NCI-H510A treated with DMSO at 0.1 percent for 48 hours (cell line): ENCODE data around the gene LPCAT1.

Experiments
- DNase-seq: peaks from one replicate; lab custom pipeline; 2025; lab: John Stamatoyannopoulos, UW

LPCAT1 gene

DNA sequence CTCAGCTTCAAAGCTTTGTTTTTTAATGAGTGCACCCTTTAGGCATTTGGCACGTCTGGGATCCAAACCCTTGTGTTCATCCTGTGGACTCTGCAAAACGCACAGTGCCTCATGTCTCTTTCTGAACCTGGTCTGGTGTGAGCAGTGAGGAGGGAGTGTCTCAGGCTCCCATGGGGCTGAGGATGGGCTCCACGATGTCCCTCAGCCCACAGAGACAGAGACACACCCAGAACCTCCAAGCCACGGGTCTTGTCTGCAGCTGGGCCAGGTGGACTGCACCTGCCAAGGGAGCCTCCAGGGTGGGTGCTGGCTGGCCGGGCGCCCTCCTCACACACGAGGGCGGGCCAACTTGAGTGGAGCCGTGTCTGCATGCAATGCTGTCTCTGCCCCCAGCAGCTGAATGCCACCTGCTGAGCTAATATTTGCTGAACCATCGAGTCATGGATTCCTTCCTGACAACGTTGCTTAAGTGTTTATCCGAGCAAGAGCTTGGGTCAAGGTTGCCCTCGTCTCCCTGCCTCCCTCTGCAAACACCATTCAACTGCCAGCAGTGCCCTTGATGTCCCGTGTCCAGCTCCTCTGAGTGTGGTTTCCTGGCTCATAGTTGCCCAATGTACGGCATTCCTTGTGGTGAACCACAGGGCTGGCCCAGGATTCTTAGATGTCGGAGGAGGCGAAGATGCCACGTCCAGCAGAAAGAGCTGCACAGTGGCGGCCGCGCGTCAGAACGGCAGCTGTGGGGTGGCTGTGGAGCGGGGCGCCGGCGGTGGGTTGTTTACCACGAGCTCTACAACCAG, 31.4 kb upstream of the LPCAT1 start:
- peak; percentile 95 for DNase-seq

DNA sequence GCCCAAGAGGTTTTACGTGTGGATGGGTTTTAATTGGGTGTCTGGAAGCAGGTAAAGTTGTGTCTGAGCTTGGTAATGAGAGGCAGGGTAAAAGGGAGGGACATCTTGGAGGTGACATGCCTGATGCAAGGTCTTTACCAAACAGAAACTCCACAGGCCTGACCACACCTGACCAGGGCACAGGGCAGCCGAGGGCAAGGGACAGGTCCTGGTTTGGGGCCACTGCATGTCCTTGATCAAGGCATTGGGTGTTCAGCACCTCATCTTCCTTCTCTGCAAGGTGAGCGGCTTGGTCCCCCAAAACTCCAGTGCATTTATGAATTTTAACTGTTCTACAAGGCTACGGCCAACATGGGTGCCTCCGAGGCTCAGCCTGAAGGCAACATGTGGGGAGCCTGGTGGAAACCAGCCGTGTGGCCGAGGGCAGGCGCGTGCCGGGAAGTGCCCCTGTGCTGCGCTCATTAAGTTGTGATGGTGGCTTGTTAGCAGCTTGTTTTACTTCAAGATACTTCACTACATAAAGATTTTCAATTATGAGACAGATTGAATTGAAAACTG, 30.7 kb upstream of the LPCAT1 start:
- DNase-seq = no peak

DNA sequence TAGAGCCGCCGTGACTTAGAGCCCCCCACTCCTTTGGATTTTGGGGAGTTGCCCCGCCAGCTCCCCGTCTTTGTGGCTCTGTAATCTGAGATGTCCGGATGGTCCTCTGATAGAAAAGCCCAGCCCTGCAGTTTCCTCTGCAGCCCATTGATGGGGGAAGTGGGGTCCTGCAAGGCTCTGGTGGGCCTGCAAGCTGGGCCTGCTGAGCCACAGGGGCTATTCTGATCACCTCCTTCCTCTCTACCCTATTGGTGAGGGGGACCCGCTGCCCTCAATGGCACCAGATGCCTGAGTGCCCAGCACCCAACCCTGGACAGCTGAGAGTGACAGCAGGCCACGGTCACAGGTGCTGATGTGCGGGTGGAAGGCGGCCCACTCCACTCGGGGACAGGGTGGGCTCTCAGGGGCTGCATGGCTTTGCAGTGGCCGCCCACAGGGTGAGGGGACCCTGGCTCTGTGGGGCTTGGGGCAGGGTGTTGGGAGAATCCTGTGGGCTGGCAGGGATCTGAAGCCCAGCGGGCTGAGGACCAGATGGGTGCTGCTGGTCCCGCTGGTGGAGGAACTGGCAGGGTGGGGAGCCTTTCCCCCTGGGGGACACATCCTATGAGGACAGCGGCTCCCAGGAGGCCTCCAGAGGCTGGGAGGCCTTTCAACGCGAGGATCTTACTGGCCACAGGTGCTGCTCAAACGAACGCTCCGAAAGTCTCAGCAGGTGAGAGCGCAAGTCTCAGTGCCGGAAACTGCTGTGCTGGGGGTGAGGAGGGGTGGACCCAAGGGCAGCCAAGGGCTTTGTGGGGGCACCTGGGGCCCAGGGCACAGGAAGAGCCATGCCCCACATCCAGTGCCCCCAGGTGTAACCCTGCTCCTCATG, 30.0 kb upstream of the LPCAT1 start:
- peak; percentile 34 for DNase-seq

GRCh38 chr5:1552521-1553255, 28.9 kb upstream of the LPCAT1 start:
- DNase-seq = peak; percentile 73

- DNase-seq = no peak
These were observed 27.9 kb upstream of the LPCAT1 start for GRCh38 chr5:1551426-1552301.

DNA sequence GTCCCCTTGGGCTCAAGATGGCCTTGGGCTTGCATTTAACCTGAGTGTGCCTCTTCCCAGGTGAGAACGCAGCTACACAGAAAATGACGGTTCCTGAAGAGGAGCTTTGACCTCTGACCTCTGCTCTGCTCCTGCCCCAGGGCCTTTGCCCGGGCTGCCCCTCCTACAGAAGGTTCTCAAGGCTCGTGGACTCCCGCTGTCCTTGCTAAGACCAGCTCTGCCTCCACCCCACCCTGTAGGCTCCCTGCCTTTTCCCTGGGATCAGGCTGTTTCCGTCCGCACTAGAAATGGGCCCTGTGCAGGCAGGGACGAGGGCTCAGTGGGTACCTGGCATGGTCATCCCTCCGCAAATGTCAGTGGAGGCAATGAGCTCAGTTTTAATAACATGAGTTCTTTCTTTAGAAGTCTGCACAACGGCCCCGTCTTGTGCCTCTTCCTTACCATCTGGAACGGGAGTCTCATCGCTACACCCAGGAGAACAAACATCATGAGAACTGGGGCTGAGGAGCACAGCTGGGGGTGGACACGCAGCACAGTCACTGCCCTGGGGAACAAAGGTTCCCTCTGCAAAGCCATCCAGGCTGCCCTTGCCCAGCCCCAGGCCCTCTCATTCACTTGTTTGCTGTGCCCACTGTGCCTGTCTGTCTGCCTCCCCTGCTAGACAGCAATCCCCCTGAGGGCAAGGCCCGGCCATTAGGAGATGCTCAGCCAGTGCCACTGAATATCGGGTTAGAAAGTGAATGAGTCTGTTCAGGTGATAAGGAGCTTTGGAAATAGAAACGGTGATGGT, 26.7 kb upstream of the LPCAT1 start:
- peak; percentile 20 for DNase-seq

DNA sequence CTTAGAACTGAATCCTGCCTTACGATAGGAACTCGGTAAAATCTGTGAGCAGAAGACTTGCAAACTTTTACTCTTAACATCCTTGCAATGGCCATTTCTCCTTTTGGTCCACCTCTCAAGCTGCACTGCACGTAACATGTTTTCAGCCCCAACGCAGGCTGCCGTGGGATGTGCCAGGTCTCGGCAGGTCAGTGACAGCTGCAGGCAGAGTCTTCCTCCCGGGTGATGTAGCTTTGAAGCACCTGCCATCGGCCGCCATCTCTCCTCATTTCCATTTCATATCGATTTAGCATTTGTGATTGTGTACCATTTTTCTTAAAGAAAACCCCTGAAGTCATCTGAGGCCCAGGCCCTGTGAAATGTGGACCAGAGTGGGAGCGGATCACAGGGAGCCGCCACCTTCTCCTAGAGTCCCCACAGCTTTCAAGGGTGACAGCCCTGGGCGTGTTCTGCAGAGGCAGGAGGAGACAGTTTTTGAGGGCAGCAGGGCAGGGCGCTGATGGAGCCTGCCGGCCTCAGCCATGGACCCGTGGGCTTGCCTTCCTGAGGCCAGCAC, 25.8 kb upstream of the LPCAT1 start:
- no peak for DNase-seq

DNA sequence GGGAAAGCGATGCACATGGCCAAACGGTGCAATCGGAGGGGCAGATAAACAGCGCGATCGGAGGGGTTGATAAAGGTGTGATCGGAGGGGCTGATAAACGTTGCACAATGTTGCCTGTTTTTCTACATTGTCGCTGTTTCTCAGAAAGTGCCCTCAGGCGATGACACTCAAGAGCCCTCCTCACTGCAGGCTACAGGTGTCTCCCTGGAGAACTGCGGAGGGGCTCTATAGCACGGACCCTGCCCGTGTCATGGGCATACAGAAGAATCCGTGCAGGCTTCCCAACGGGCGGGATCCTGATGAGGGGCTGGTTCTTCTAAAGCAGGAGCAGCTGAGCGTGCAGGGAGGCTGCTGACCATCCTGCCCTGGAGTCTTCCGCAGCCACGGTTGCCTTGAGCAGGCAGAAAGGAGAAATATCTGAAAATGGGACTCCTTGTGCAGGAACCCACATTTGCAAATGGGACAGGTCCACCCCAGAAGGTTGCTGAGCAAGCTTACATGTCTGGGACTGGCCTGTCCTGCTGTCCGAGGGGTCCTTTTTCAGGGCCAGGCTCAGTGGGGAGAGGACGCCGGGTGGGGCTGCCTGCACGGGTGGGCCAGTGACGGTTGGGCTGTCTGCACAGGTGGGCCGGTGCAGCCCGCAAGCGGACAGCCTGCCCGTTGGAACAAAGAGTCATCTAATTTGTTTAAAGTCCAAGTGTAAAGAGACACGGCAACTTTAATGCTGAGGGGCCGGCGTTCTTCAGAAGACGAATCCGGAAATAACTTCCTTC, 25.1 kb upstream of the LPCAT1 start:
- no peak for DNase-seq

DNA sequence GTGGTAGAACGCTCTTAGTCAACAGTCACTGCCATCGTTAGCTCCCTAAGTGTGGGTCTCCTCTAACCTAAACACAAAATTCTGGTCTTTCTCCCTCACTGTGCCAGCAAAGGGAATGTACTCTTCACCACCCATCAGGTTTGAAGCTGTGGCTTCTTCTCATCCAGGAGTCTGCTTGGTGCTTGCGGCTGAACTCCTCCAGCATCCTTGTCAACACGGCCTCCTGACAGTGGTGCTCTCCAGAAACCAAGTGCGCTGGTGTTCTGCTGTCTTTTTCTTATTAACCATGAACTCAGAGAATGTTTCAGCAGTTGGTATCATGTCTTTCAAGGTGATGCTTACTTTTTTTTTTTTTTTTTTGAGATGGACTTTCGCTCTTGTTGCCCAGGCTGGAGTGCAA, 23.9 kb upstream of the LPCAT1 start:
- no peak for DNase-seq

DNA sequence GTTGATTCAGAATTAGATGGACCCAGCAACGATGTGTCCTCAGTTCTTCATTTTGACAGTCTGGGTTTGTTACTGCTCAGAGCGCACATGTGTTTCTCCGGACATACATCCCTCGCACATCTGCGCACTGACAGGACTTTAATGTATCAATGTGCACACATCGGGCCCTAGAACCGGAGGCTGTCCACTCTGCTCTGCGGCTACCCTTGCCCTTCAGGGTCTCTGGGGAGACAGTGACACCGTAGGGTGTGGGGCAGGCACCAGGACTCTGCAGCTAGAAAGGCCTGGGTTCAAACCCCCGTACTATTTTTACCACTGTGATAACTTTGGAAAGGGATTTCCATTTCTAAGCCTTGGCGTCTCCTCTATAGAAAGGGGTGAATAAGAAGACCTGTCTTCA, 23.5 kb upstream of the LPCAT1 start:
- no peak for DNase-seq

GRCh38 chr5:1546556-1546955, 22.8 kb upstream of the LPCAT1 start:
- DNase-seq = no peak

DNA sequence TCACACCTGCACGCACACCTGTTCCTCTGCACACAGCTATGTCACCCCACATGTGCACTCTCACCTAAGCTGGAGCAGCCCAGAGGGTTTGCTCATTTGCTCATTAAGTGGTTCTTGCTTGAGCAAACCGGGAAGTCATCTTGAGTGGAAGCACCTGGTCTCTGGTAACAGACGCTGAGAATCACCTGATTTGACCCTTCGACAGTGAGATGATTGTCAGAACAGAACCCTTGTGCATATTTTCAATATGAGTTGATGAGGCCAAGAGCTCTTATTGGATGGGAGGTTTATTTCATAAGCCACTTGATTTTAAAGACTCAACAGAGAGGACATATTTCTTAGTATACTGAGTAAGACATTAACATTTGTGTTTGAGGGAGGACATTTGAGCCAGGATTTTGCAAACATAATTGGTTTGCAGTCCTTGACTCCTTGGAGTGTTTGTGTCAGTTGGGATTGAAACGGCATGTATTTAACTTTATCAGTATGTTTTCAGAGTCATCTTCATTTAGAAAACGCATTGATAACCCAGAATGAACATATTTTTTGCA, 22.1 kb upstream of the LPCAT1 start:
- peak; percentile 95 for DNase-seq

DNA sequence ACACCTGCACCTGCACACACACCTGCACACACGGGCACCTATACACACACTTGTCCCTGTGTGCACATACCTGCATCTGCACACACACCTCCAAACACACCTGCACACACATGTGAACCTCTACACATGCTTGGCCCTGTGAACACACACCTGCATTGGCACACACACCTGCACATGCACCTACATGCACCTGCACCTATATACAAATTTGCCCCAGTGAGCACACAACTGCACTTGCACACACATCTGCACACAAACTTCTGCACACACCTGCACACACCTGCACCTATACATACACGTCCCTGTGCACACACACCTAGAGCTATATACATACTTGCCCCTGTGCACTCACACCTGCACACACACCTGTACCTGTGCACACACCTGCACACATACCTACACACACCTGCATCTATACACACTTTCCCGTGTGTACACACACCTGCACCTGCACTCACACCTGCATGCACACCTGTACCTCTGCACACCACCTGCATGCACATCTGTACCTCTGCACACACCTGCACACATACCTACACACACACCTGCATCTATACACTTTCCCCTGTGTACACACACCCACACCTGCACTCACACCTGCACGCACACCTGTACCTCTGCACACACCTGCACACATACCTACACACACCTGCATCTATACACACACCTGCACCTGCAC, 21.5 kb upstream of the LPCAT1 start:
- no peak for DNase-seq

DNA sequence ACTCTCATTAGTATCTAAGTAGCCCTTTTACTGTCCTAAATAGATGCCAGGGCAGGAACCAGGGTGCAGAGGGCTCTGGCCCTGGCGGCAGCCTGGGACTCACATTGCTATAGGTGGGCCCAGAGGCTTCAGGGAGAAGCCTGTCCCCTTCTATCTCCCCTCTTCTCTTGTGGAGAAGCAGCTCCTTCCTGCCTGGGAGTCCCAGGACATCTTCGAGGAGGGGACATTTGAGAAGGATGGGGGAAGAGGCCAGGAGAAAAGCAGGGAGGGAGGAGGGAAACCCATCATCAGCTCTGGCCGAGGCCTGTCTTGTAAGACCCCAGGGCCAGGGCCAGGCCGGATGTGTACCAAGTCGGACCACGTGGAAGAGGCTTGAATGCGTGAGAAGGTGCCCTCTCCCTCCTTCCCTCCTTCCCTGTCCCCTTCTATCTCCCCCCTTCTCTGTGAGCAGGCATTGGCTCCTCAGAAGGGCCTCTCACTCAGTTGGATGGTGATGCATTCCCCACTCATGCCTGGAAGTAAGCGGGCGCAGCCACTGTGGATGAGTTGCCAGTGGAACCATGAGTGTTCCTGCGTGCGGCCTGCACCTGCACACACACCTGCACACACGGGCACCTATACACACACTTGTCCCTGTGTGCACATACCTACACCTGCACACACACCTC, 20.7 kb upstream of the LPCAT1 start:
- DNase-seq = no peak

- no peak for DNase-seq
These were observed 19.9 kb upstream of the LPCAT1 start for GRCh38 chr5:1543398-1544293.

- no peak for DNase-seq
These were observed 19.0 kb upstream of the LPCAT1 start for GRCh38 chr5:1542781-1543180.
